ENCODE measurements around the gene TMEM80.

The TMEM80 gene

GRCh38 chr11:748007-748359, 52.4 kb downstream of the TMEM80 start:
- no peak for DNase-seq

GRCh38 chr11:749731-750130, 54.1 kb downstream of the TMEM80 start:
- DNase-seq: no peak

All from CD4-positive, alpha-beta T cell treated with Interleukin-6 for 4 hours (primary cell).